Keratinocyte (primary cell): Measurements from ENCODE around the gene KXD1. TPM values are rescaled to one million over a fixed set of nuclear protein-coding genes. Genes with fewer than 3 reads are reported as not detected.

Experiments
- DNase-seq: peaks from one replicate; pipeline ENCODE4 v3.0.0-alpha.2; 2011; ENCODE audit warnings: low read depth, missing footprints, low spot score
- FAIRE-seq: peaks from 2 replicates; lab custom pipeline; 2011; peaks lifted over from hg19 to GRCh38; lab: Jason Lieb, UNC
- H2AFZ ChIP-seq: 2 replicates; pipeline ENCODE4 v1.6.0; 2012; ENCODE audit warnings: low read length, control low read depth, inconsistent platforms; ENCODE audit not compliant: control insufficient read depth
- H3K27ac ChIP-seq: 2 replicates; pipeline ENCODE4 v1.5.1; 2011; ENCODE audit warnings: low read length; ENCODE audit not compliant: control insufficient read depth, insufficient read depth
- H3K27me3 ChIP-seq: 3 replicates; pipeline ENCODE4 v1.6.0; 2011; ENCODE audit warnings: low read length; ENCODE audit not compliant: control insufficient read depth, insufficient read depth; ENCODE audit errors: extremely low read depth
- H3K36me3 ChIP-seq, 2 experiments: 2 replicates in 1 of 2; 3 replicates in 1 of 2; pipeline ENCODE4 v1.5.1; 2011; ENCODE audit warnings: low read length in 2 of 2, mild to moderate bottlenecking in 1 of 2; ENCODE audit not compliant: control insufficient read depth in 2 of 2, insufficient read depth in 2 of 2; ENCODE audit errors: extremely low read depth in 1 of 2
- H3K4me1 ChIP-seq: 3 replicates; pipeline ENCODE4 v1.5.1; 2011; ENCODE audit warnings: low read length; ENCODE audit not compliant: control insufficient read depth, insufficient read depth; ENCODE audit errors: extremely low read depth
- H3K4me2 ChIP-seq: 3 replicates; pipeline ENCODE4 v1.6.0; 2011; ENCODE audit warnings: low read depth, low read length; ENCODE audit not compliant: control insufficient read depth, insufficient read depth; ENCODE audit errors: extremely low read depth
- H3K4me3 ChIP-seq, 3 experiments: fragments of 200-600 bp in 1 of 3; sonication (generic) in 1 of 3; 2 replicates in 2 of 3; 3 replicates in 1 of 3; pipeline ENCODE4 v1.5.1; 2011 to 2016; ENCODE audit warnings: low read length in 3 of 3, mild to moderate bottlenecking in 3 of 3, control low read depth in 2 of 3, inconsistent platforms in 1 of 3, low read depth in 1 of 3, mixed read lengths in 1 of 3, mixed run types in 1 of 3, moderate library complexity in 1 of 3; ENCODE audit not compliant: control insufficient read depth in 2 of 3, insufficient read depth in 2 of 3; ENCODE audit errors: extremely low read depth in 1 of 3
- H3K79me2 ChIP-seq: 2 replicates; pipeline ENCODE4 v1.6.0; 2012; ENCODE audit warnings: low read length; ENCODE audit not compliant: control insufficient read depth, insufficient read depth
- H3K9ac ChIP-seq: 3 replicates; pipeline ENCODE4 v1.6.0; 2011; ENCODE audit warnings: low read length; ENCODE audit not compliant: control insufficient read depth, insufficient read depth; ENCODE audit errors: extremely low read depth
- H3K9me1 ChIP-seq: 3 replicates; pipeline ENCODE4 v1.6.0; 2011; ENCODE audit warnings: low read length; ENCODE audit not compliant: control insufficient read depth, insufficient read depth; ENCODE audit errors: extremely low read depth
- H3K9me3 ChIP-seq: 2 replicates; pipeline ENCODE4 v1.5.1; 2012; ENCODE audit warnings: low read depth, low read length; ENCODE audit not compliant: control insufficient read depth
- H4K20me1 ChIP-seq: 3 replicates; pipeline ENCODE4 v1.6.0; 2011; ENCODE audit warnings: low read length; ENCODE audit not compliant: control insufficient read depth, insufficient read depth; ENCODE audit errors: extremely low read depth
- EZH2 ChIP-seq: IDR thresholded peaks from one replicate; pipeline ENCODE4 v1.6.1; 2012; ENCODE audit warnings: inconsistent platforms, mild to moderate bottlenecking, low read length, moderate library complexity
- dilution Hi-C: fragments of 300-500 bp; cut with MboI; formaldehyde crosslinking; loops from one replicate; pipeline ENCODE4 v1.7.0; 2020; ENCODE audit warnings: low sequenced_read_pairs; ENCODE audit not compliant: extremely low pct_ligation_motif_present
- polyA plus RNA-seq, 5 experiments: library from polyadenylated mRNA; depleted of rRNA in 3 of 5; stranded (reverse) in 3 of 5; stranded (forward) in 1 of 5; unstranded in 1 of 5; fragments of >200 nt; gene quantifications; 1 replicate in 1 of 5; 2 replicates in 3 of 5; 3 replicates in 1 of 5; pipeline versions ENCODE4 v1.2.1 to v1.2.3, GENCODE V29; 2011 to 2012; ENCODE audit warnings: missing spikeins in 2 of 5, low read depth in 1 of 5, low replicate concordance in 1 of 5
- TF ChIP-seq, protein P1 (sequence below), 3 experiments: IDR thresholded peaks in 1 of 3; conservative IDR thresholded peaks in 1 of 3; optimal IDR thresholded peaks in 1 of 3; 2 replicates in 2 of 3; 3 replicates in 1 of 3; pipeline versions ENCODE3 to v1.5.1; 2011; ENCODE audit warnings: low read length in 3 of 3, mild to moderate bottlenecking in 3 of 3, moderate library complexity in 2 of 3, control low read depth in 1 of 3, inconsistent platforms in 1 of 3; ENCODE audit not compliant: insufficient read depth in 2 of 3; ENCODE audit errors: extremely low read depth in 1 of 3

The KXD1 gene
- polyA plus RNA-seq, 1 donor (not counting 4 experiments of a cell fraction or from before 2014, with no cell fraction given), result 94.6 TPM

GRCh38 chr19:18603255-18603957 is 45.7 kb downstream of the KXD1 start:
- Histone ChIP-seq H3K9ac (no peak overlapping the region), H3K4me2 (no peak overlapping the region), H3K4me1 (peaks cover 8% of the 10 kb centered on the region), H3K4me3 (no peak overlapping the region), H3K79me2 (no peaks in the 10 kb centered on the region), H2AFZ (no peak overlapping the region), H3K27ac (no peak overlapping the region), H3K9me1 (no peaks in the 10 kb centered on the region), H3K27me3 (peaks cover 30% of the 10 kb centered on the region), H3K9me3 (no peaks in the 10 kb centered on the region), H3K36me3 (no peaks in the 10 kb centered on the region), H4K20me1 (no peaks in the 10 kb centered on the region)
- no peak for FAIRE-seq
- dilution Hi-C loops, result no loop called here
- TF ChIP-seq, protein P1, sequence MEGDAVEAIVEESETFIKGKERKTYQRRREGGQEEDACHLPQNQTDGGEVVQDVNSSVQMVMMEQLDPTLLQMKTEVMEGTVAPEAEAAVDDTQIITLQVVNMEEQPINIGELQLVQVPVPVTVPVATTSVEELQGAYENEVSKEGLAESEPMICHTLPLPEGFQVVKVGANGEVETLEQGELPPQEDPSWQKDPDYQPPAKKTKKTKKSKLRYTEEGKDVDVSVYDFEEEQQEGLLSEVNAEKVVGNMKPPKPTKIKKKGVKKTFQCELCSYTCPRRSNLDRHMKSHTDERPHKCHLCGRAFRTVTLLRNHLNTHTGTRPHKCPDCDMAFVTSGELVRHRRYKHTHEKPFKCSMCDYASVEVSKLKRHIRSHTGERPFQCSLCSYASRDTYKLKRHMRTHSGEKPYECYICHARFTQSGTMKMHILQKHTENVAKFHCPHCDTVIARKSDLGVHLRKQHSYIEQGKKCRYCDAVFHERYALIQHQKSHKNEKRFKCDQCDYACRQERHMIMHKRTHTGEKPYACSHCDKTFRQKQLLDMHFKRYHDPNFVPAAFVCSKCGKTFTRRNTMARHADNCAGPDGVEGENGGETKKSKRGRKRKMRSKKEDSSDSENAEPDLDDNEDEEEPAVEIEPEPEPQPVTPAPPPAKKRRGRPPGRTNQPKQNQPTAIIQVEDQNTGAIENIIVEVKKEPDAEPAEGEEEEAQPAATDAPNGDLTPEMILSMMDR (optimal IDR thresholded peaks at IDR 0.05 in 1 of 3, IDR thresholded peaks at IDR 0.05 in 1 of 3, conservative IDR thresholded peaks at IDR 0.05 in 1 of 3; ENCODE audit: extremely low read depth in 1 of 3, insufficient read depth in 2 of 3, low read length in 3 of 3), result no peak
- no peak for TF ChIP-seq EZH2
- no peak for DNase-seq

GRCh38 chr19:18603958-18604819 is 46.5 kb downstream of the KXD1 start:
- no peaks in the 10 kb centered on the region for H4K20me1 ChIP-seq
- FAIRE-seq (no peak), DNase-seq (no peak)
- no peak overlapping the region for H2AFZ ChIP-seq
- dilution Hi-C loops, result no loop called here
- H3K9ac ChIP-seq, result no peak overlapping the region
- H3K36me3 ChIP-seq, result no peaks in the 10 kb centered on the region
- no peak overlapping the region for H3K4me3 ChIP-seq
- H3K4me1 ChIP-seq, result peaks cover 8% of the 10 kb centered on the region
- H3K27me3 ChIP-seq, result peaks cover 38% of the 10 kb centered on the region
- H3K79me2 ChIP-seq, result no peaks in the 10 kb centered on the region
- H3K27ac ChIP-seq, result no peak overlapping the region
- TF ChIP-seq, protein P1 (optimal IDR thresholded peaks at IDR 0.05 in 1 of 3, IDR thresholded peaks at IDR 0.05 in 1 of 3, conservative IDR thresholded peaks at IDR 0.05 in 1 of 3; ENCODE audit: extremely low read depth in 1 of 3, insufficient read depth in 2 of 3, low read length in 3 of 3), result no peak
- no peak for TF ChIP-seq EZH2
- H3K9me3 ChIP-seq, result no peaks in the 10 kb centered on the region
- H3K4me2 ChIP-seq, result no peak overlapping the region
- no peaks in the 10 kb centered on the region for H3K9me1 ChIP-seq
